Muscle of leg (tissue), 11 donors: ENCODE results near the gene TYW1B. TPM values are rescaled to one million over a fixed set of nuclear protein-coding genes. Genes with fewer than 3 reads are reported as not detected.
A peak's percentile ranks its signal among the peaks of the same experiment; 100 is the strongest.
"Not testable (repeated sequence)": the region's sequence is repeated elsewhere in the genome, so short reads cannot be mapped to it uniquely, and the experiment has no call there.

Experiments
- DNase-seq: peaks from one replicate; pipeline ENCODE4 v3.0.0; 2013
- H3K27ac ChIP-seq: one replicate; pipeline ENCODE4 v1.5.1; 2013; ENCODE audit warnings: mild to moderate bottlenecking, low read length, control low read depth
- H3K27me3 ChIP-seq: one replicate; pipeline ENCODE4 v1.6.1; 2013; ENCODE audit warnings: low read length; ENCODE audit not compliant: control insufficient read depth, insufficient read depth
- H3K36me3 ChIP-seq: one replicate; pipeline ENCODE4 v1.6.1; 2013; ENCODE audit warnings: low read length; ENCODE audit not compliant: control insufficient read depth, insufficient read depth
- H3K4me1 ChIP-seq: one replicate; pipeline ENCODE4 v1.6.1; 2013; ENCODE audit warnings: low read length; ENCODE audit not compliant: control insufficient read depth, insufficient read depth
- H3K4me3 ChIP-seq: one replicate; pipeline ENCODE4 v1.5.1; 2013; ENCODE audit warnings: low read length, control low read depth
- H3K9me3 ChIP-seq: replicated peaks from 2 replicates; pipeline ENCODE4 v1.6.1; 2013; ENCODE audit warnings: low read depth, low read length; ENCODE audit not compliant: control insufficient read depth
- WGBS: methylation state at CpG from one replicate; pipeline ENCODE4 v1.1.5; 2013; ENCODE audit warnings: missing lambda C conversion rate; ENCODE audit not compliant: insufficient coverage; 5-methylcytosine and 5-hydroxymethylcytosine counted together
- polyA plus RNA-seq, 8 donors: library from polyadenylated mRNA; unstranded; fragments of 120-200 nt; gene quantifications; one replicate each; pipeline versions ENCODE4 v1.2.1 to v1.2.3, GENCODE V29; 2013; ENCODE audit warnings: inconsistent platforms in 1 of 8, low replicate concordance in 1 of 8; ENCODE audit not compliant: insufficient read length in 8 of 8, insufficient read depth in 1 of 8
- total RNA-seq: library from RNA; stranded (reverse); fragments of 120-200 nt; gene quantifications from one replicate; pipeline ENCODE4 v1.2.4, GENCODE V29; 2013

The TYW1B gene
- total and polyA plus RNA-seq, 9 donors: 3.0 to 10.3 (median 4.6) TPM

- peaks cover 7% of the 10 kb centered on the region for H3K9me3 ChIP-seq
- no peak overlapping the region for H3K27ac ChIP-seq
- no peak for DNase-seq
- no peak overlapping the region for H3K4me3 ChIP-seq
- no peaks in the 10 kb centered on the region for H3K4me1 ChIP-seq
- 87% methylated on average over 5 of the region's 7 CpGs for WGBS
- H3K27me3 ChIP-seq: no peaks in the 10 kb centered on the region
- no peaks in the 10 kb centered on the region for H3K36me3 ChIP-seq
Measured at GRCh38 chr7:72754312-72754711, 73.7 kb downstream of the TYW1B start.

- Histone ChIP-seq H3K9me3 (peaks cover 4% of the 10 kb centered on the region), H3K4me3 (no peak overlapping the region), H3K27ac (no peak overlapping the region), H3K27me3 (no peaks in the 10 kb centered on the region), H3K36me3 (no peaks in the 10 kb centered on the region), H3K4me1 (no peaks in the 10 kb centered on the region)
- DNase-seq: no peak
- WGBS: 100% methylated on average over 1 of the region's 5 CpGs
Measured at GRCh38 chr7:72753781-72754180, 74.2 kb downstream of the TYW1B start.

- H3K4me1 ChIP-seq, H3K9me3 ChIP-seq, H3K27me3 ChIP-seq, H3K4me3 ChIP-seq, H3K36me3 ChIP-seq, H3K27ac ChIP-seq, DNase-seq: not testable (repeated sequence)
- 94% methylated on average over 2 of the region's 4 CpGs for WGBS
Measured at GRCh38 chr7:72753229-72753628, 74.8 kb downstream of the TYW1B start.

GRCh38 chr7:72751978-72752377 lies 76.0 kb downstream of the TYW1B start:
- Histone ChIP-seq H3K4me3 (no peak overlapping the region), H3K36me3 (no peaks in the 10 kb centered on the region), H3K27ac (no peak overlapping the region), H3K4me1 (no peaks in the 10 kb centered on the region), H3K27me3 (no peaks in the 10 kb centered on the region), H3K9me3 (no peaks in the 10 kb centered on the region)
- DNase-seq: no peak
- WGBS: no CpG with 5 or more reads among the region's 2 CpGs

GRCh38 chr7:72751378-72751777 lies 76.6 kb downstream of the TYW1B start:
- Histone ChIP-seq H3K9me3 (no peaks in the 10 kb centered on the region), H3K4me3 (no peak overlapping the region), H3K27me3 (no peaks in the 10 kb centered on the region), H3K36me3 (no peaks in the 10 kb centered on the region), H3K4me1 (no peaks in the 10 kb centered on the region), H3K27ac (no peak overlapping the region)
- no peak for DNase-seq
- WGBS: 83% methylated on average over 1 of the region's 2 CpGs

GRCh38 chr7:72748649-72749048 lies 79.4 kb downstream of the TYW1B start:
- H3K36me3 ChIP-seq, H3K4me3 ChIP-seq, H3K9me3 ChIP-seq, H3K27ac ChIP-seq, H3K4me1 ChIP-seq, DNase-seq, H3K27me3 ChIP-seq: not testable (repeated sequence)

- H3K9me3 ChIP-seq, H3K36me3 ChIP-seq, H3K27me3 ChIP-seq, H3K4me1 ChIP-seq, H3K27ac ChIP-seq: not testable (repeated sequence)
- H3K4me3 ChIP-seq: peak overlapping the region; percentile 0
- no CpG with 5 or more reads among the region's 10 CpGs for WGBS
- peak; percentile 76 for DNase-seq
Measured at GRCh38 chr7:72744244-72744926, 83.6 kb downstream of the TYW1B start.

- not testable (repeated sequence) for H3K27me3 ChIP-seq, H3K27ac ChIP-seq, H3K4me3 ChIP-seq, H3K4me1 ChIP-seq, H3K36me3 ChIP-seq, DNase-seq, H3K9me3 ChIP-seq
- no CpG with 5 or more reads among the region's 2 CpGs for WGBS
Measured at GRCh38 chr7:72743801-72744200, 84.2 kb downstream of the TYW1B start.

- not testable (repeated sequence) for H3K27ac ChIP-seq, H3K27me3 ChIP-seq, H3K4me1 ChIP-seq, H3K9me3 ChIP-seq, H3K36me3 ChIP-seq, H3K4me3 ChIP-seq, DNase-seq
- no CpG with 5 or more reads among the region's 11 CpGs for WGBS
Measured at GRCh38 chr7:72739716-72740115, 88.3 kb downstream of the TYW1B start.

- not testable (repeated sequence) for H3K36me3 ChIP-seq, DNase-seq, H3K27ac ChIP-seq, H3K4me1 ChIP-seq, H3K27me3 ChIP-seq, H3K9me3 ChIP-seq, H3K4me3 ChIP-seq
- WGBS: 100% methylated on average over 2 of the region's 4 CpGs
Measured at GRCh38 chr7:72735855-72736254, 92.1 kb downstream of the TYW1B start.

GRCh38 chr7:72730815-72731214 lies 97.2 kb downstream of the TYW1B start:
- WGBS: no CpG with 5 or more reads among the region's 2 CpGs
- H3K4me3 ChIP-seq: not testable (repeated sequence)

More at GRCh38 chr7:72730815-72731214, 97.2 kb downstream of the TYW1B start:
- not testable (repeated sequence) for DNase-seq, H3K27ac ChIP-seq, H3K4me1 ChIP-seq, H3K9me3 ChIP-seq, H3K36me3 ChIP-seq, H3K27me3 ChIP-seq
